H1 (cell line): ENCODE measurements around the gene PEPD. TPM values are rescaled to one million over a fixed set of nuclear protein-coding genes. Genes with fewer than 3 reads are reported as not detected.

Experiments
- CTCF ChIA-PET: fragments of 300-600 bp; sonication (Branson Sonifier 250); formaldehyde crosslinking; loops from one replicate; lab custom pipeline; 2021; ENCODE audit not compliant: partially characterized antibody; lab: Charles Lee
- POLR2A ChIA-PET: fragments of 300-600 bp; sonication (Branson Sonifier 250); formaldehyde crosslinking; loops from one replicate; lab custom pipeline; 2021; ENCODE audit warnings: inconsistent platforms; ENCODE audit not compliant: partially characterized antibody; lab: Charles Lee
- DNase-seq, 2 experiments: peaks; one replicate each; pipeline versions ENCODE4 v3.0.0 to v3.0.0-alpha.2; 2010 to 2022; ENCODE audit warnings: low spot score in 2 of 2, low read depth in 1 of 2, mixed read lengths in 1 of 2
- FAIRE-seq: peaks from 2 replicates; lab custom pipeline; 2011; peaks lifted over from hg19 to GRCh38; lab: Jason Lieb, UNC
- H2AFZ ChIP-seq: 2 replicates; pipeline ENCODE4 v1.8.1; 2012; ENCODE audit warnings: low read length, inconsistent platforms
- H2AK5ac ChIP-seq: 2 replicates; pipeline ENCODE4 v1.6.1; 2013; ENCODE audit warnings: low read depth, low read length
- H2BK120ac ChIP-seq: replicated peaks from 2 replicates; pipeline ENCODE3; 2013; ENCODE audit warnings: low read depth, low read length, inconsistent platforms
- H2BK12ac ChIP-seq: 2 replicates; pipeline ENCODE4 v1.6.1; 2013; ENCODE audit warnings: low read depth, low read length
- H2BK15ac ChIP-seq: 2 replicates; pipeline ENCODE4 v1.6.1; 2013; ENCODE audit warnings: low read length
- H2BK20ac ChIP-seq: 2 replicates; pipeline ENCODE4 v1.6.1; 2013; ENCODE audit warnings: low read length
- H2BK5ac ChIP-seq: 2 replicates; pipeline ENCODE4 v1.6.1; 2013; ENCODE audit warnings: low read depth, low read length
- H3K14ac ChIP-seq: 2 replicates; pipeline ENCODE4 v1.6.1; 2013; ENCODE audit warnings: inconsistent platforms; ENCODE audit not compliant: insufficient read length
- H3K18ac ChIP-seq: 2 replicates; pipeline ENCODE4 v1.6.1; 2013; ENCODE audit warnings: low read length; ENCODE audit errors: extremely low read depth
- H3K23ac ChIP-seq: 2 replicates; pipeline ENCODE4 v1.6.1; 2013; ENCODE audit warnings: inconsistent platforms; ENCODE audit not compliant: insufficient read length
- H3K23me2 ChIP-seq: 2 replicates; pipeline ENCODE4 v1.6.1; 2013; ENCODE audit warnings: low read depth, low read length
- H3K27ac ChIP-seq: 2 replicates; pipeline ENCODE4 v1.6.1; 2011; ENCODE audit warnings: low read depth, low read length, inconsistent platforms
- H3K27me3 ChIP-seq, 4 experiments: replicated peaks in 1 of 4; 1 replicate in 1 of 4; 2 replicates in 3 of 4; pipeline versions ENCODE4 v1.6.1 to v1.8.1; 2011 to 2013; ENCODE audit warnings: low read length in 3 of 4, mild to moderate bottlenecking in 3 of 4, inconsistent platforms in 2 of 4, mixed read lengths in 2 of 4, moderate library complexity in 1 of 4; ENCODE audit not compliant: control insufficient read depth in 3 of 4, insufficient read depth in 3 of 4; ENCODE audit errors: extremely low read depth in 1 of 4
- H3K36me3 ChIP-seq, 4 experiments: 2 replicates each; pipeline versions ENCODE4 v1.6.1 to v1.8.1; 2011 to 2013; ENCODE audit warnings: mild to moderate bottlenecking in 4 of 4, low read length in 3 of 4, moderate library complexity in 2 of 4, control low read depth in 1 of 4, inconsistent platforms in 1 of 4; ENCODE audit not compliant: insufficient read depth in 4 of 4, control insufficient read depth in 2 of 4
- H3K4ac ChIP-seq: replicated peaks from 2 replicates; pipeline ENCODE3; 2013; ENCODE audit warnings: low read length, low read depth, mixed read lengths, inconsistent platforms; ENCODE audit not compliant: insufficient read length
- H3K4me1 ChIP-seq, 4 experiments: replicated peaks in 1 of 4; 1 replicate in 1 of 4; 2 replicates in 3 of 4; pipeline versions ENCODE4 v1.6.1 to v1.8.1; 2011 to 2013; ENCODE audit warnings: low read length in 3 of 4, inconsistent platforms in 2 of 4, mixed read lengths in 1 of 4; ENCODE audit not compliant: insufficient read depth in 4 of 4, control insufficient read depth in 3 of 4
- H3K4me2 ChIP-seq, 2 experiments: 2 replicates each; pipeline versions ENCODE4 v1.6.1 to v1.8.1; 2011 to 2013; ENCODE audit warnings: low read depth in 2 of 2, low read length in 2 of 2, control low read depth in 1 of 2, inconsistent platforms in 1 of 2, mild to moderate bottlenecking in 1 of 2; ENCODE audit not compliant: insufficient read depth in 1 of 2
- H3K4me3 ChIP-seq, 4 experiments: fragments of 200-600, 300-600 bp in 1 of 4; sonication (generic), shearing (Covaris generic), sonication (Bioruptor Twin) in 1 of 4; 2 replicates each; pipeline versions ENCODE4 v1.5.1 to v1.8.1; 2011 to 2016; ENCODE audit warnings: low read length in 4 of 4, low read depth in 3 of 4, control low read depth in 2 of 4, inconsistent platforms in 2 of 4, mild to moderate bottlenecking in 2 of 4, mixed read lengths in 1 of 4, moderate library complexity in 1 of 4; ENCODE audit not compliant: insufficient read depth in 2 of 4; ENCODE audit errors: extremely low read depth in 1 of 4
- H3K56ac ChIP-seq: replicated peaks from 2 replicates; pipeline ENCODE3; 2013; ENCODE audit warnings: low read depth, mild to moderate bottlenecking, mixed read lengths, low read length, inconsistent platforms; ENCODE audit not compliant: insufficient read length
- H3K79me1 ChIP-seq: 2 replicates; pipeline ENCODE4 v1.6.1; 2013; ENCODE audit warnings: low read depth, low read length, control low read depth
- H3K79me2 ChIP-seq, 2 experiments: 2 replicates each; pipeline versions ENCODE4 v1.6.1 to v1.8.1; 2012 to 2013; ENCODE audit warnings: low read length in 2 of 2, mild to moderate bottlenecking in 2 of 2, inconsistent platforms in 1 of 2; ENCODE audit not compliant: insufficient read depth in 2 of 2, control insufficient read depth in 1 of 2
- H3K9ac ChIP-seq, 4 experiments: replicated peaks in 1 of 4; 1 replicate in 1 of 4; 2 replicates in 3 of 4; pipeline versions ENCODE4 v1.6.1 to v1.8.1; 2011 to 2013; ENCODE audit warnings: low read depth in 3 of 4, low read length in 3 of 4, control low read depth in 2 of 4, mild to moderate bottlenecking in 2 of 4, moderate library complexity in 2 of 4, inconsistent platforms in 1 of 4; ENCODE audit errors: extremely low read depth in 1 of 4
- H3K9me3 ChIP-seq, 2 experiments: 2 replicates each; pipeline versions ENCODE4 v1.6.1 to v1.8.1; 2012 to 2013; ENCODE audit warnings: mild to moderate bottlenecking in 2 of 2, moderate library complexity in 2 of 2, control low read depth in 1 of 2, inconsistent platforms in 1 of 2, low read depth in 1 of 2, low read length in 1 of 2, mixed read lengths in 1 of 2; ENCODE audit not compliant: insufficient read depth in 2 of 2
- H4K20me1 ChIP-seq, 2 experiments: replicated peaks in 1 of 2; 2 replicates each; pipeline versions ENCODE3 to v1.8.1; 2011 to 2013; ENCODE audit warnings: inconsistent platforms in 2 of 2, low read length in 2 of 2, mild to moderate bottlenecking in 1 of 2; ENCODE audit not compliant: insufficient read depth in 2 of 2, control insufficient read depth in 1 of 2
- H4K5ac ChIP-seq: 2 replicates; pipeline ENCODE4 v1.6.1; 2013; ENCODE audit warnings: low read length, low read depth, mixed read lengths, inconsistent platforms; ENCODE audit not compliant: insufficient read length
- H4K8ac ChIP-seq: 2 replicates; pipeline ENCODE4 v1.8.0; 2013; ENCODE audit warnings: mild to moderate bottlenecking, moderate library complexity, low read length, inconsistent platforms; ENCODE audit not compliant: insufficient read depth; ENCODE audit errors: extremely low read depth
- H4K91ac ChIP-seq: replicated peaks from 2 replicates; pipeline ENCODE3; 2013; ENCODE audit warnings: low read length, mixed read lengths, inconsistent platforms; ENCODE audit not compliant: insufficient read length
- ASH2L ChIP-seq: fragments of 200-600, 300-600 bp; sonication (generic); IDR thresholded peaks from one replicate; pipeline ENCODE4 v1.7.1; 2017; ENCODE audit warnings: low read length
- BACH1 ChIP-seq: IDR thresholded peaks from 2 replicates; pipeline ENCODE4 v1.6.1; 2012; ENCODE audit warnings: low read length, improper control_type of control experiment
- CEBPB ChIP-seq: IDR thresholded peaks from 2 replicates; pipeline ENCODE4 v1.6.1; 2012; ENCODE audit warnings: low read depth, low read length
- KDM4A ChIP-seq: IDR thresholded peaks from one replicate; pipeline ENCODE4 v1.7.1; 2012; ENCODE audit warnings: low read depth, mild to moderate bottlenecking, moderate library complexity, low read length, inconsistent platforms; ENCODE audit not compliant: severe bottlenecking
- MAFK ChIP-seq: IDR thresholded peaks from 2 replicates; pipeline ENCODE4 v1.6.1; 2012; ENCODE audit warnings: low read depth, mild to moderate bottlenecking, improper control_type of control experiment, low read length
- RXRA ChIP-seq: IDR thresholded peaks from 2 replicates; pipeline ENCODE4 v1.6.1; 2011; ENCODE audit warnings: low read depth, mild to moderate bottlenecking, low read length, moderate library complexity; ENCODE audit not compliant: insufficient read depth
- TAF7 ChIP-seq: optimal IDR thresholded peaks from 2 replicates; pipeline ENCODE3; 2011; ENCODE audit warnings: low read depth, mild to moderate bottlenecking, inconsistent platforms, low read length, moderate library complexity, borderline replicate concordance
- TEAD4 ChIP-seq: IDR thresholded peaks from 2 replicates; pipeline ENCODE4 v1.6.1; 2012; ENCODE audit warnings: low read depth, low read length, inconsistent platforms, mixed read lengths
- ZNF274 ChIP-seq: IDR thresholded peaks from 2 replicates; pipeline ENCODE4 v1.7.0; 2012; ENCODE audit warnings: low read length, borderline replicate concordance; ENCODE audit errors: extremely low read depth
- WGBS, 2 experiments: shearing (Covaris generic) in 1 of 2; methylation state at CpG; one replicate each; pipeline versions ENCODE4 v1.1.6 to v1.1.7; 2013 to 2015; ENCODE audit warnings: low lambda C conversion rate in 2 of 2, mixed read lengths in 2 of 2, inconsistent platforms in 1 of 2, low coverage in 1 of 2, missing lambda C conversion rate in 1 of 2; ENCODE audit not compliant: insufficient replicate concordance in 2 of 2, insufficient coverage in 1 of 2, insufficient read length in 1 of 2; ENCODE audit errors: extremely low coverage in 1 of 2, missing lambda C conversion rate in 1 of 2; 5-methylcytosine and 5-hydroxymethylcytosine counted together
- polyA plus RNA-seq, 7 experiments: library from polyadenylated mRNA; depleted of rRNA in 3 of 7; stranded (reverse) in 5 of 7; unstranded in 2 of 7; fragments of >200 nt in 5 of 7; fragments of 200-250 nt in 2 of 7; gene quantifications; 1 replicate in 5 of 7; 2 replicates in 1 of 7; 4 replicates in 1 of 7; pipeline versions ENCODE4 v1.2.1 to v1.2.3, GENCODE V29; 2011 to 2013; ENCODE audit warnings: missing spikeins in 2 of 7, mixed read lengths in 2 of 7
- total RNA-seq: library from RNA; stranded (reverse); fragmentation: NEBNext Ultra II Directional; extraction: Animal tissue kit (Norgen Biotek cat#: 25700); gene quantifications from 2 replicates; pipeline ENCODE4 v1.2.1, GENCODE V29; 2021
- TF ChIP-seq, protein P1 (sequence below): IDR thresholded peaks from 2 replicates; pipeline ENCODE4 v1.6.1; 2011; ENCODE audit warnings: low read depth, mild to moderate bottlenecking, low read length; ENCODE audit not compliant: insufficient read depth

PEPD gene
- total and polyA plus RNA-seq, 2 of the 8 experiments (the other 6 are each of a cell fraction or from before 2014, with no cell fraction given): 84.1 to 178 TPM

DNA sequence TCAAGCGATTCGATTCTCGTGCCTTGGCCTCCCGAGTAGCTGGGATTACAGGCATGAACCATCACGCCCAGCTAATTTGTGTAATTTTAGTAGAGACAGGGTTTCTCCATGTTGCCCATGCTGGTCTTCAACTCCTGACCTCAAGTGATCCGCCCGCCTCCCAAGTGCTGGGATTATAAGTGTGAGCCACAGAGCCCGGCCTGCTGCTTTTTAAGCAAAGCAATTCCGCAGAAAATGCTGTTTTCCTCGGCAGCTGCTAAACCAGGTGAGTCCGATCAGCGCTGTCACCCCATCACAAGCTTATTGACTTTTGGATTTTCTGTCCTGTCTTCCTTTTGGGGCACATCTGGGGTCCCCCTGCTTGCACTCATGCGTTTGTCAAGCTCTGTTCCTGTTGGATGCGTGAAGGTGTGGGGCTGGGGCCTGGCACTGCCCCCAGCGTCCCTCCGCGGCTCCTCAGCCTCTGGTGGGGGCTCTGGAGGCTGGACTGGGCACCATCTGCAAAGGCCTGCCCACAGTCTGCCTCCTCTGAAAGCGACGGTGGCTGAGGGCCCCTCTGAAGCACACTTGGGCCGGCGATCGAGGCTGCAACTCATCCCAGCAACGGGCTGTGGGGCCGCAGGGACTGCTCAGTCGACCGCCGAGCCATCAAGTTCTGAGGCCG is 122.4 kb downstream of the PEPD start:
- H2BK15ac ChIP-seq: no peak overlapping the region
- no peaks in the 10 kb centered on the region for H3K79me2 ChIP-seq
- peaks cover 3 to 8% of the 10 kb centered on the region in 2 experiments for H4K20me1 ChIP-seq
- H3K9ac ChIP-seq: no peak overlapping the region
- no peak overlapping the region for H2BK20ac ChIP-seq
- H2AFZ ChIP-seq: no peak overlapping the region
- no peak overlapping the region for H3K56ac ChIP-seq
- no peak overlapping the region for H4K8ac ChIP-seq
- H3K4me1 ChIP-seq: peaks cover 0 to 11% (median 7%) of the 10 kb centered on the region in 4 experiments; a peak in 4 of 7 replicates
- H4K91ac ChIP-seq: no peak overlapping the region
- H3K18ac ChIP-seq: no peak overlapping the region
- no peak overlapping the region for H3K27ac ChIP-seq
- no peak overlapping the region for H3K23ac ChIP-seq
- DNase-seq: no peak
- H3K9me3 ChIP-seq: no peaks in the 10 kb centered on the region
- no peak overlapping the region for H2BK12ac ChIP-seq
- H3K36me3 ChIP-seq: no peaks in the 10 kb centered on the region
- no peak overlapping the region for H4K5ac ChIP-seq
- no peak overlapping the region for H3K4ac ChIP-seq
- H2AK5ac ChIP-seq: no peak overlapping the region
- no peak overlapping the region for H3K4me3 ChIP-seq
- no peak overlapping the region for H3K14ac ChIP-seq
- TF ChIP-seq TEAD4 (no peak), ZNF274 (no peak), RXRA (no peak), BACH1 (no peak), MAFK (no peak), TAF7 (no peak), CEBPB (no peak), ASH2L (no peak), KDM4A (no peak)
- TF ChIP-seq, protein P1, sequence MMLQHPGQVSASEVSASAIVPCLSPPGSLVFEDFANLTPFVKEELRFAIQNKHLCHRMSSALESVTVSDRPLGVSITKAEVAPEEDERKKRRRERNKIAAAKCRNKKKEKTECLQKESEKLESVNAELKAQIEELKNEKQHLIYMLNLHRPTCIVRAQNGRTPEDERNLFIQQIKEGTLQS: no peak
- TF ChIP-seq, all 59 proteins: peak for 0
- H3K79me1 ChIP-seq: no peaks in the 10 kb centered on the region
- H3K27me3 ChIP-seq: no peaks in the 10 kb centered on the region
- no peak overlapping the region for H2BK5ac ChIP-seq
- no peaks in the 10 kb centered on the region for H3K23me2 ChIP-seq
- POLR2A ChIA-PET: interaction anchor here (0.7 to 1.6 kb wide), 2 partner anchors 15 to 17 kb away, joined by 3 to 4 read pairs; no protein-coding TSS in a partner anchor
- no peak for FAIRE-seq
- WGBS, 2 experiments: 93% methylated on average over 23 of the region's 28 CpGs; no CpG with 5 or more reads in 1 of the 2 experiments
- H2BK120ac ChIP-seq: no peak overlapping the region
- CTCF ChIA-PET: interaction anchor here (0.7 to 24.5 kb wide), 24 partner anchors 8 to 372 kb away, joined by 3 to 426 read pairs (median 6); partner anchors contain the start of gene SLC7A10
- no peak overlapping the region for H3K4me2 ChIP-seq
